ENCODE results near the gene PTPRR. TPM values are rescaled to one million over a fixed set of nuclear protein-coding genes. Genes with fewer than 3 reads are reported as not detected.

Gene PTPRR
- total RNA-seq, 1 donor from 2014 or later: 0.46 TPM

GRCh38 chr12:70758494-70758845, 162.1 kb downstream of the PTPRR start:
- H3K4me3 ChIP-seq (ENCODE audit: low read depth, low read length): no peak overlapping the region
- no peak for TF ChIP-seq CTCF (conservative IDR thresholded peaks at IDR 0.05; ENCODE audit: low read depth, low read length)
- no peak for DNase-seq (ENCODE audit: low read depth)

- no peak for DNase-seq (ENCODE audit: low read depth)
- H3K4me3 ChIP-seq (ENCODE audit: low read depth, low read length): no peak overlapping the region
- no peak for TF ChIP-seq CTCF (conservative IDR thresholded peaks at IDR 0.05; ENCODE audit: low read depth, low read length)
Observed at GRCh38 chr12:70757830-70758493, 162.6 kb downstream of the PTPRR start.

GRCh38 chr12:70756791-70757190, 163.7 kb downstream of the PTPRR start:
- no peak overlapping the region for H3K4me3 ChIP-seq (ENCODE audit: low read depth, low read length)
- TF ChIP-seq CTCF (conservative IDR thresholded peaks at IDR 0.05; ENCODE audit: low read depth, low read length): no peak
- DNase-seq (ENCODE audit: low read depth): no peak

GRCh38 chr12:70756118-70756517, 164.4 kb downstream of the PTPRR start:
- no peak for TF ChIP-seq CTCF (conservative IDR thresholded peaks at IDR 0.05; ENCODE audit: low read depth, low read length)
- DNase-seq (ENCODE audit: low read depth): peak; percentile 40
- no peak overlapping the region for H3K4me3 ChIP-seq (ENCODE audit: low read depth, low read length)

- no peak for DNase-seq (ENCODE audit: low read depth)
- H3K4me3 ChIP-seq (ENCODE audit: low read depth, low read length): no peak overlapping the region
- no peak for TF ChIP-seq CTCF (conservative IDR thresholded peaks at IDR 0.05; ENCODE audit: low read depth, low read length)
Observed at GRCh38 chr12:70754330-70754741, 166.2 kb downstream of the PTPRR start.

- no peak for TF ChIP-seq CTCF (conservative IDR thresholded peaks at IDR 0.05; ENCODE audit: low read depth, low read length)
- H3K4me3 ChIP-seq (ENCODE audit: low read depth, low read length): no peak overlapping the region
- no peak for DNase-seq (ENCODE audit: low read depth)
Observed at GRCh38 chr12:70752327-70752726, 168.2 kb downstream of the PTPRR start.

GRCh38 chr12:70749931-70750330, 170.6 kb downstream of the PTPRR start:
- TF ChIP-seq CTCF (conservative IDR thresholded peaks at IDR 0.05; ENCODE audit: low read depth, low read length): no peak
- no peak overlapping the region for H3K4me3 ChIP-seq (ENCODE audit: low read depth, low read length)
- DNase-seq (ENCODE audit: low read depth): no peak
